Measurements from ENCODE around the gene ADAP1.
"Not testable (repeated sequence)": the region's sequence is repeated elsewhere in the genome, so short reads cannot be mapped to it uniquely, and the experiment has no call there.

Gene ADAP1

DNA sequence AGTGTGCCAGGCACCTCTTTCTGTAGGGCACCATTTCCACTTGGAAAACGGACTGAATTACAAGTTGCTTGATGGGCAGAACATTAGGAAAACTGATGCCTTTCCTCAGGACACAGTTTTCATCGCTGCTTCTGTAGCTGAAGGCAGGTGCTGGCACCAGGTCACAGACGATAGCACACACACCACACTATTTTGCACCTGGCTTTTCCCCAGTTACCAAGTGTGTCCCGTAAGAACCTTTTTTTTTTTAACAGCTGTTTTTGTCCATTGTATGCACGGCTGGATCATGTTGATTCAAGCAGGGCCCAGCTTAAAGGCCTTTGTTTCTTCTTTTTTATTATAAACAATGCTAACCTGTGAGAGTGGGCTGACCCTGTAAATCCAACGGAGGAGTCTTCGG is 79.4 kb downstream of the ADAP1 start:
- Histone ChIP-seq H3K27me3 (ENCODE audit: insufficient read depth, low read length, poor library complexity) (no peaks in the 10 kb centered on the region), H3K56ac (ENCODE audit: low read length) (peak overlapping the region; percentile 49), H3K79me2 (ENCODE audit: control insufficient read depth, insufficient read depth, low read length) (peaks cover 25% of the 10 kb centered on the region), H3K4me3 (ENCODE audit: low read length) (no peak overlapping the region), H3K9ac (ENCODE audit: low read length) (peak overlapping the region; percentile 17), H3K79me1 (ENCODE audit: low read length) (peaks cover 8% of the 10 kb centered on the region), H2BK15ac (replicated peaks; ENCODE audit: low read depth) (no peak overlapping the region), H4K8ac (ENCODE audit: low read depth, low read length) (no peak overlapping the region), H3K36me3 (ENCODE audit: control insufficient read depth, insufficient read depth, low read length) (peaks cover 3% of the 10 kb centered on the region), H2AK5ac (ENCODE audit: low read length) (no peak overlapping the region), H3K27ac (ENCODE audit: low read depth, low read length) (peak overlapping the region; percentile 30), H3K23ac (ENCODE audit: low read length) (no peak overlapping the region), H3K18ac (ENCODE audit: low read length) (no peak overlapping the region), H4K5ac (ENCODE audit: low read length) (no peak overlapping the region), H2BK120ac (ENCODE audit: low read depth, low read length) (no peak overlapping the region), H3K4me1 (ENCODE audit: control insufficient read depth, low read depth, low read length) (peaks cover 8% of the 10 kb centered on the region), H3K4me2 (ENCODE audit: low read length) (no peak overlapping the region), H3K4ac (ENCODE audit: low read depth, low read length) (peak overlapping the region; percentile 7), H2BK5ac (ENCODE audit: low read length) (no peak overlapping the region)
- peak; percentile 52 for DNase-seq
- no CpG with 5 or more reads among the region's 7 CpGs for WGBS (ENCODE audit: extremely low coverage, insufficient coverage, low lambda C conversion rate)

DNA sequence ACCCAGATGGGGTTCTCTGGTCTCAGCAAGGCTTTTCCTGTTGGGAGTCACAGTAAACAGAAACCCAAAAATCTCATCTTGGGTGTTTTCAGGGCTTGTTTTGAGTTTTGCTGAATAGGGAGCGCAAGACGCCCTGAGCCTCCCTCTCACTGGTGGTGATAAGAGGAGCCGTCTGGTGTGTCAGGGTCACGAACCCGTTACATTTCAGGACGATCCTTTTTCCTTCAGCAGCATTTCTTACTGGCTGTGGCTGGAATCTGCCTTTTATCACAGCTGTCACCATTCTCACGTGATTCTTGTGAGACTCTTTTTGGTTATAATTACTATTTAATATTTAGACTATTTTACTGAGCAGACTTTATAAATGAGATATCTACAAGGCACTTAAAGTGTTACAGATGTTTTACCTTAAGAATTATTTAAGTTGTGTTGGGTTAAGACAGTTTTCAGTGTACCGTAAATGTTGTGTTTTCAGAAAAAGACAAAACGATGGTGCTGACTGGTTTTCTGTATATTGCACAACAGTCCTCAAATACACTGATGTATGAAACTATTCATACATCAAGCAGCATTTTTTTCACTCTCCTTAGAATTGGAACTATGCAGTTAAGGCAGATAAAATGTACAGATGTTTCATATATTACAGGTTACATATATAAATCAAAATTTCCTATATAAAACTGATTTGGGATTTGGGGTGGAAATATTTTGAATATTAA is 80.3 kb downstream of the ADAP1 start:
- Histone ChIP-seq H3K36me3 (ENCODE audit: control insufficient read depth, insufficient read depth, low read length) (peaks cover 5% of the 10 kb centered on the region), H2BK15ac (replicated peaks; ENCODE audit: low read depth) (no peak overlapping the region), H3K79me1 (ENCODE audit: low read length) (peaks cover 6% of the 10 kb centered on the region), H3K4ac (ENCODE audit: low read depth, low read length) (peak overlapping the region; percentile 74), H3K23ac (ENCODE audit: low read length) (no peak overlapping the region), H3K56ac (ENCODE audit: low read length) (peak overlapping the region; percentile 25), H2BK120ac (ENCODE audit: low read depth, low read length) (no peak overlapping the region), H2AK5ac (ENCODE audit: low read length) (no peak overlapping the region), H3K4me2 (ENCODE audit: low read length) (no peak overlapping the region), H3K4me3 (ENCODE audit: low read length) (no peak overlapping the region), H3K79me2 (ENCODE audit: control insufficient read depth, insufficient read depth, low read length) (peaks cover 18% of the 10 kb centered on the region), H3K18ac (ENCODE audit: low read length) (no peak overlapping the region), H4K8ac (ENCODE audit: low read depth, low read length) (no peak overlapping the region), H3K4me1 (ENCODE audit: control insufficient read depth, low read depth, low read length) (peaks cover 8% of the 10 kb centered on the region), H3K9ac (ENCODE audit: low read length) (peak overlapping the region; percentile 30), H2BK5ac (ENCODE audit: low read length) (no peak overlapping the region), H4K5ac (ENCODE audit: low read length) (peak overlapping the region; percentile 77), H3K27ac (ENCODE audit: low read depth, low read length) (peak overlapping the region; percentile 27), H3K27me3 (ENCODE audit: insufficient read depth, low read length, poor library complexity) (no peaks in the 10 kb centered on the region)
- peak; percentile 62 for DNase-seq
- 100% methylated on average over 1 of the region's 9 CpGs for WGBS (ENCODE audit: extremely low coverage, insufficient coverage, low lambda C conversion rate)

DNA sequence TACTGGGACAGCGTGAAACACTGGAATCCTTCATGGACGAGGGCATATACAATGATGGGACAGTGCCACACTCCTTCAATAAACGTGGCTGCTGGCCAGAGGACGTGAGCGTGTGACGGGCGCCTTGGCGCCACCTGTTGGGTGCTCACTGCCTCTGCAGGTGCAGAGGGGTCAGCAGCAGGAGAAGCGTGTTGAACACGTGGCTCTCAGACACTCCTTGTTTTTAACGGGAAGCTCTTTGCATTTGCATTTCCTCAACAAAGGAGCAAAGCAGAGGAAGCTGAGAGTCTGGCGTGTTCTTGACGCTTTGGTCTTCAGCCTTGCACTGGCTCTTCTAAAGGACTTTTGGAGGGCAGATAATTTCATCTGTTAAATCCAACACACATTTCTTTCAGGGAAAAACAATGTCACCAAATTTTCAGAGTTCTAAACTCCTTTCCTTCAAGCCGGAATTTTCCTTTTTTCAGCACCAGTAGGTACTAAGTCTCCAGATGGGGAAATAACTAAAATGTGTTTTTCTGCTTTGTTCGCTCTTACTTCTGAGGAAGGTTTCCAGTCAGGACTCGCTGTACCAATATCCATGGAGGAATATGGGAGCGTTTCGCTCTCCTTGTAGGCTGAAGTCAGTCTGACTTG is 81.0 kb downstream of the ADAP1 start:
- Histone ChIP-seq H2BK120ac (ENCODE audit: low read depth, low read length) (no peak overlapping the region), H2AK5ac (ENCODE audit: low read length) (no peak overlapping the region), H3K27ac (ENCODE audit: low read depth, low read length) (peak overlapping the region; percentile 27), H3K27me3 (ENCODE audit: insufficient read depth, low read length, poor library complexity) (no peaks in the 10 kb centered on the region), H3K9ac (ENCODE audit: low read length) (peak overlapping the region; percentile 30), H3K4ac (ENCODE audit: low read depth, low read length) (peak overlapping the region; percentile 74), H3K23ac (ENCODE audit: low read length) (no peak overlapping the region), H2BK5ac (ENCODE audit: low read length) (no peak overlapping the region), H3K56ac (ENCODE audit: low read length) (peak overlapping the region; percentile 25), H3K4me3 (ENCODE audit: low read length) (no peak overlapping the region), H3K18ac (ENCODE audit: low read length) (no peak overlapping the region), H4K5ac (ENCODE audit: low read length) (peak overlapping the region; percentile 77), H3K4me2 (ENCODE audit: low read length) (no peak overlapping the region), H3K79me1 (ENCODE audit: low read length) (peaks cover 5% of the 10 kb centered on the region), H3K36me3 (ENCODE audit: control insufficient read depth, insufficient read depth, low read length) (peaks cover 6% of the 10 kb centered on the region), H2BK15ac (replicated peaks; ENCODE audit: low read depth) (no peak overlapping the region), H4K8ac (ENCODE audit: low read depth, low read length) (no peak overlapping the region), H3K79me2 (ENCODE audit: control insufficient read depth, insufficient read depth, low read length) (peaks cover 11% of the 10 kb centered on the region), H3K4me1 (ENCODE audit: control insufficient read depth, low read depth, low read length) (peaks cover 8% of the 10 kb centered on the region)
- no CpG with 5 or more reads among the region's 18 CpGs for WGBS (ENCODE audit: extremely low coverage, insufficient coverage, low lambda C conversion rate)
- DNase-seq = peak; percentile 95

DNA sequence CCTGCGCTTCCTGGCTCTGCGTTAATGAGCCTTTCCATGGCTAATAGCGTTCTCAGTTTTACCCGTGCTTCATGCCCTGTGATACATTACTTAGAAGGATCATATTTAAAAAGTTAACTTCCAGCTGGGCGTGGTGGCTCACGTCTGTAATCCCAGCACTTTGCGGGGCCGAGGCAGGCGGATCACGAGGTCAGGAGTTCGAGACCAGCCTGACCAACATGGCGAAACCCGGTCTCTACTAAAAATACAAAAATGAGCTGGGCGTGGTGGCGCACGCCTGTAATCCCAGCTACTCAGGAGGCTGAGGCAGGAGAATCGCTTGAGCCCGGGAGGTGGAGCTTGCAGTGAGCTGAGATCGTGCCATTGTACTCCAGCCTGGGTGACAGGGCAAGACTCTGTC is 81.8 kb downstream of the ADAP1 start:
- not testable (repeated sequence) for H3K56ac ChIP-seq (ENCODE audit: low read length); H3K4me3 ChIP-seq (ENCODE audit: low read length); H3K27me3 ChIP-seq (ENCODE audit: insufficient read depth, low read length, poor library complexity); H3K9ac ChIP-seq (ENCODE audit: low read length); H4K5ac ChIP-seq (ENCODE audit: low read length); H3K23ac ChIP-seq (ENCODE audit: low read length); H3K36me3 ChIP-seq (ENCODE audit: control insufficient read depth, insufficient read depth, low read length); H2BK120ac ChIP-seq (ENCODE audit: low read depth, low read length); H3K79me1 ChIP-seq (ENCODE audit: low read length); H3K4ac ChIP-seq (ENCODE audit: low read depth, low read length); DNase-seq; H4K8ac ChIP-seq (ENCODE audit: low read depth, low read length); H2BK15ac ChIP-seq (replicated peaks; ENCODE audit: low read depth); H2BK5ac ChIP-seq (ENCODE audit: low read length); H3K4me2 ChIP-seq (ENCODE audit: low read length); H3K4me1 ChIP-seq (ENCODE audit: control insufficient read depth, low read depth, low read length); H3K18ac ChIP-seq (ENCODE audit: low read length); H2AK5ac ChIP-seq (ENCODE audit: low read length); H3K79me2 ChIP-seq (ENCODE audit: control insufficient read depth, insufficient read depth, low read length); H3K27ac ChIP-seq (ENCODE audit: low read depth, low read length)
- WGBS (ENCODE audit: extremely low coverage, insufficient coverage, low lambda C conversion rate) = no CpG with 5 or more reads among the region's 19 CpGs

DNA sequence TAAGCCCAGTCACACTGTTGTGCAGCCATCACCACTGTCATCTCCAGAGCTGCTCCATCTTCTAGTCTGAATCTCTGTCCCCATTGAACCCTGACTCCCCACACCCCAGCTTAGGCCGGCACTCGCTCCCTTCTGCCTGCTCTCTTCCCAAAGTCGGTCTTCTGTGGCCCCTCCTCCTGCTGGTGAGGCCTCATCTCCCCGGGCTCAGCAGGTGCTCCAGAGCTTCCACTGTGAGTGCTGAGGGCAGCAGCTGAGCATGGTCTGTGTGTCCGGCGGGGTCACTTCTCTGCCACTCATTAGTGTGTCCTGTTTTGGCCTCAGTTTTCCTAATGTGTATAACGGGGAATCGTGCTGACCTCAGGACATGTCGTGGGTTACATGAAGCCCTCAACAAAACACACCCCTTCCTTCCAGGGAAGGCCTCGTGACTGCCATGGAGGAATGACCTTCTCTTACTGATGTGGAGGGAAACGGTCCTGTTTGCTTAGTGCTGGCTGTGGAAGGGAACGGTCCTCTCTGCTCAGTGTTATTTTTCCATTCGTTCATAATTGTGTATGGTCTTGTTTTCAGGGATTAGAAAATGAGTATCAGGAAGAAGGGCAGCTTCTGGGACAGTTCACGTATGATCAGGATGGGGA is 82.5 kb downstream of the ADAP1 start:
- H3K79me1 ChIP-seq (ENCODE audit: low read length) = peaks cover 2% of the 10 kb centered on the region
- WGBS (ENCODE audit: extremely low coverage, insufficient coverage, low lambda C conversion rate) = no CpG with 5 or more reads among the region's 14 CpGs

More for the DNA sequence above, 82.5 kb downstream of the ADAP1 start:
- Histone ChIP-seq H2BK5ac (ENCODE audit: low read length) (no peak overlapping the region), H3K27me3 (ENCODE audit: insufficient read depth, low read length, poor library complexity) (no peaks in the 10 kb centered on the region), H3K79me2 (ENCODE audit: control insufficient read depth, insufficient read depth, low read length) (peaks cover 2% of the 10 kb centered on the region), H3K4me3 (ENCODE audit: low read length) (no peak overlapping the region), H4K5ac (ENCODE audit: low read length) (no peak overlapping the region), H3K9ac (ENCODE audit: low read length) (no peak overlapping the region), H3K4me1 (ENCODE audit: control insufficient read depth, low read depth, low read length) (peaks cover 5% of the 10 kb centered on the region), H2BK15ac (replicated peaks; ENCODE audit: low read depth) (no peak overlapping the region), H3K27ac (ENCODE audit: low read depth, low read length) (no peak overlapping the region), H3K23ac (ENCODE audit: low read length) (no peak overlapping the region), H2BK120ac (ENCODE audit: low read depth, low read length) (no peak overlapping the region), H3K4ac (ENCODE audit: low read depth, low read length) (no peak overlapping the region), H4K8ac (ENCODE audit: low read depth, low read length) (no peak overlapping the region), H3K18ac (ENCODE audit: low read length) (no peak overlapping the region), H3K56ac (ENCODE audit: low read length) (no peak overlapping the region), H3K4me2 (ENCODE audit: low read length) (no peak overlapping the region), H3K36me3 (ENCODE audit: control insufficient read depth, insufficient read depth, low read length) (peaks cover 6% of the 10 kb centered on the region), H2AK5ac (ENCODE audit: low read length) (no peak overlapping the region)
- no peak for DNase-seq
